Measurements from ENCODE around the gene SV2C.

The SV2C gene

GRCh38 chr5:76196886-76197489, 113.8 kb downstream of the SV2C start:
- no peak for TF ChIP-seq CTCF (IDR thresholded peaks at IDR 0.05)
- Histone ChIP-seq H3K9me3 (no peaks in the 10 kb centered on the region), H3K27me3 (no peaks in the 10 kb centered on the region), H3K4me1 (no peaks in the 10 kb centered on the region), H3K4me3 (no peak overlapping the region), H3K36me3 (no peaks in the 10 kb centered on the region), H3K27ac (no peak overlapping the region)
- DNase-seq = no peak
- intact Hi-C loops (cut with DNase I; ENCODE audit: low total_unique reads) = no loop called here

GRCh38 chr5:76197726-76198125, 114.5 kb downstream of the SV2C start:
- no peak for DNase-seq

GRCh38 chr5:76199336-76200318, 116.4 kb downstream of the SV2C start:
- H3K4me1 ChIP-seq = no peaks in the 10 kb centered on the region
- no peaks in the 10 kb centered on the region for H3K27me3 ChIP-seq
- no peaks in the 10 kb centered on the region for H3K36me3 ChIP-seq
- no peak for DNase-seq
- H3K27ac ChIP-seq = no peak overlapping the region
- intact Hi-C loops (cut with DNase I; ENCODE audit: low total_unique reads) = no loop called here
- TF ChIP-seq CTCF (IDR thresholded peaks at IDR 0.05) = no peak
- no peak overlapping the region for H3K4me3 ChIP-seq
- no peaks in the 10 kb centered on the region for H3K9me3 ChIP-seq

More at GRCh38 chr5:76197726-76198125, 114.5 kb downstream of the SV2C start:
- no peaks in the 10 kb centered on the region for H3K9me3 ChIP-seq
- no peaks in the 10 kb centered on the region for H3K36me3 ChIP-seq
- H3K4me3 ChIP-seq = no peak overlapping the region
- no peaks in the 10 kb centered on the region for H3K4me1 ChIP-seq
- H3K27me3 ChIP-seq = no peaks in the 10 kb centered on the region
- intact Hi-C loops (cut with DNase I; ENCODE audit: low total_unique reads) = no loop called here
- no peak overlapping the region for H3K27ac ChIP-seq
- no peak for TF ChIP-seq CTCF (IDR thresholded peaks at IDR 0.05)

- H3K27ac ChIP-seq = no peak overlapping the region
- TF ChIP-seq CTCF (IDR thresholded peaks at IDR 0.05) = no peak
- H3K27me3 ChIP-seq = no peaks in the 10 kb centered on the region
- no peaks in the 10 kb centered on the region for H3K36me3 ChIP-seq
- no peak overlapping the region for H3K4me3 ChIP-seq
- H3K9me3 ChIP-seq = no peaks in the 10 kb centered on the region
- H3K4me1 ChIP-seq = no peaks in the 10 kb centered on the region
- DNase-seq = no peak
- intact Hi-C loops (cut with DNase I; ENCODE audit: low total_unique reads) = no loop called here
Measured at GRCh38 chr5:76202182-76202581, 119.0 kb downstream of the SV2C start.

GRCh38 chr5:76204191-76204590, 121.0 kb downstream of the SV2C start:
- intact Hi-C loops (cut with DNase I; ENCODE audit: low total_unique reads) = no loop called here

More at GRCh38 chr5:76204191-76204590, 121.0 kb downstream of the SV2C start:
- no peak for DNase-seq
- H3K27me3 ChIP-seq = no peaks in the 10 kb centered on the region
- H3K4me3 ChIP-seq = no peak overlapping the region
- TF ChIP-seq CTCF (IDR thresholded peaks at IDR 0.05) = no peak
- H3K36me3 ChIP-seq = no peaks in the 10 kb centered on the region
- H3K9me3 ChIP-seq = no peaks in the 10 kb centered on the region
- no peaks in the 10 kb centered on the region for H3K4me1 ChIP-seq
- H3K27ac ChIP-seq = no peak overlapping the region
